ENCODE results near the gene HOXB6.

DNA sequence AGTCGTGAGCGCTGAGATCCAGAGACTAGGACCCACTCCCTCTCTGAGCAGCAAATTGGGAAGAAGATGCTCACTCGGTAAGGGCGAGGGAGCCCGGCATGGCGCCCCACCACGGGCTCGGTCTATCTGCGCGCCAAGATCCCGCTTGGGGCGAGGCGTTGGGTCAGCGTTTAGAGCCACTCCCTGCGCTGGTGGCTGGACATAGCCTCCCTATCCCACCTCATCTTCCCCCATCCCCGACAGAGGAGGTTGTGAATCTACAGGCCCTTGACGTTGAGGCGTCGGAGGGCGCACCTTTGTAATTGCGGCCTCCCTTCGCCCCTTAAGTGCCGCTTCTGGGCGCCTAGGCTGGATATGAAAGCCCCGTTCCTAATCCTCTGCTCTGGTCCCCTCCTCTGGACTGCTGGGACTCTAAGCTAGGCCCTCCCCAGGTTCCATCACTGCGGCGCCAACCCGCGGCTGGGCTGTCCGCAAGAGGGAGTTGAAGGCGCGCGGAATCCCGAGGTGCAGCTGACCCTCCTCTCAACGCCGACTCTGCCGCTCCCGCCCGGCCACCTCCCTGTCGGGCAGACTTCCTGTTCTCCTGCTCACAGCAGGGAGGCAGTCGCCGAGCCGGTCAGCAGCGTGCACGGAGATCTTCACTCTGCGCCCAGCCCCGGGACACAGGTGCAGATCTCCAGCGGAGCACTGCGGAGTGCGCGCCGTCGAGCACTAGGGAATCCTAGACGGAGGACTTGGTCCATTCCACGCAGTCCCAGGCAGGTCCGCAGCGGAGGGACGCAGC lies 37.5 kb upstream of the HOXB6 start:
- TF ChIP-seq, protein P1, sequence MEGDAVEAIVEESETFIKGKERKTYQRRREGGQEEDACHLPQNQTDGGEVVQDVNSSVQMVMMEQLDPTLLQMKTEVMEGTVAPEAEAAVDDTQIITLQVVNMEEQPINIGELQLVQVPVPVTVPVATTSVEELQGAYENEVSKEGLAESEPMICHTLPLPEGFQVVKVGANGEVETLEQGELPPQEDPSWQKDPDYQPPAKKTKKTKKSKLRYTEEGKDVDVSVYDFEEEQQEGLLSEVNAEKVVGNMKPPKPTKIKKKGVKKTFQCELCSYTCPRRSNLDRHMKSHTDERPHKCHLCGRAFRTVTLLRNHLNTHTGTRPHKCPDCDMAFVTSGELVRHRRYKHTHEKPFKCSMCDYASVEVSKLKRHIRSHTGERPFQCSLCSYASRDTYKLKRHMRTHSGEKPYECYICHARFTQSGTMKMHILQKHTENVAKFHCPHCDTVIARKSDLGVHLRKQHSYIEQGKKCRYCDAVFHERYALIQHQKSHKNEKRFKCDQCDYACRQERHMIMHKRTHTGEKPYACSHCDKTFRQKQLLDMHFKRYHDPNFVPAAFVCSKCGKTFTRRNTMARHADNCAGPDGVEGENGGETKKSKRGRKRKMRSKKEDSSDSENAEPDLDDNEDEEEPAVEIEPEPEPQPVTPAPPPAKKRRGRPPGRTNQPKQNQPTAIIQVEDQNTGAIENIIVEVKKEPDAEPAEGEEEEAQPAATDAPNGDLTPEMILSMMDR (IDR thresholded peaks at IDR 0.05): no peak
- peak; percentile 97 for TF ChIP-seq EZH2phosphoT487 (IDR thresholded peaks at IDR 0.05)
- peak; percentile 94 for TF ChIP-seq EZH2 (IDR thresholded peaks at IDR 0.05)
